IPS-NIHi11 (cell line): ENCODE data around the gene AMPH.

Experiments used
- DNase-seq: peaks from one replicate; pipeline ENCODE4 v3.0.0; 2012; ENCODE audit warnings: mixed read lengths, low spot score

AMPH gene

GRCh38 chr7:38463277-38464225, 167.6 kb downstream of the AMPH start:
- DNase-seq = no peak

- DNase-seq = no peak
These were observed 168.4 kb downstream of the AMPH start for GRCh38 chr7:38462819-38463218.

DNA sequence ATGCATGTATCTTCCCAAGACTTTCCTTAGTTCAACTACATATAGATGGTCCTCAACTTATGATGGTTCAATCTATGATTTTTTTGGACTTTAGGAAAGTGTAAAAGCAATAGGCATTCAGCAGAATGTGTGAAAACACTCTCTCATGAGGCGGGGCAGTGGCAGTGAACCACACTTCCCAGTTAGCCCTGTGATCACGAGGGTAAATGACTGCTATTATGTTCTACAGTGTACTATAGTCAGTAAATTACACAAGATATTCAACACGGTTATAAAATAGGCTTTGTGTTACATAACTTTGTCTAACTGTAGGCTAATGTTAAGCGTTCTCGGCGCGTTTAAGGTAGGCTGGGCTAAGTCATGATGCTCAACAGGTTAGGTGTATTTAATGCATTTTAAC, 169.3 kb downstream of the AMPH start:
- no peak for DNase-seq

GRCh38 chr7:38453826-38454225, 177.3 kb downstream of the AMPH start:
- no peak for DNase-seq

DNA sequence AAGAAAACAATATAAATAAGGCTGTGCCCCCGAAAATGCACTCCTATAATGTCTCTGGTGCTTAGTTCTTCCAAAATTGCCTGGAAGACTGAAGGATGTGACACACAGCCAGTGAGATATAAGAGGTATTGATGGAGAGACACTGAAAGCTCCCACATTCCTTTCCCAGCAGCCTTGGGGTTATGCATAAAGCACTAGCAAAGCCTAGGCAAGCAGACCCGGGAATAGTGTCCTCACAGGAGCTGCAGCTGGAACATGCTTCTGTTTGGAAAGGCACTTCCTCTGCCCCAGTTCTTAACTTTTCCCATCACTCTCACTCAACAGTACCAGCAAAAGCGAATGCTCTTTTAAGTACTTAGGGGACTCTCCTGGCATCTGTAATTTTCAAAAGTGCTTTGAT, 178.0 kb downstream of the AMPH start:
- peak; percentile 14 for DNase-seq

DNA sequence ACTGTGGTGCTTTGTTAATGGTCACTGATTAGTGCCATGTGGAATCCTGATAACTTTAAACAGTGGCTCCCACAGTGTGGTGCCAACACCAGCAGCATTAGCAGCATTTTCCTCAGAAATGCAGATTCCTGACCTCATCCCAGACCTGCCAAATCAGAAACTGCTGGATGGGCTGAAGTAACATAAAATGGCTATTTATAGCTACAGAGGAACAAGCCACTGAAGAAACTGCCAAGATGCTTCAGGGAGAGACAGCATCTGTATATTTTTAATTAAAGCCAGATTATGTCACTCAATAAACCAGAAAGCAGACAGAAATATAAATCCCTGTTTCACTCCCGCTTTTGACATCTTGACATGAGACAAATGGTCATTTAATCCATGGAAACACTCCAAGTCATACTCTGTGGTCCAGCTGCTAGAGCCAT, 178.5 kb downstream of the AMPH start:
- no peak for DNase-seq

DNA sequence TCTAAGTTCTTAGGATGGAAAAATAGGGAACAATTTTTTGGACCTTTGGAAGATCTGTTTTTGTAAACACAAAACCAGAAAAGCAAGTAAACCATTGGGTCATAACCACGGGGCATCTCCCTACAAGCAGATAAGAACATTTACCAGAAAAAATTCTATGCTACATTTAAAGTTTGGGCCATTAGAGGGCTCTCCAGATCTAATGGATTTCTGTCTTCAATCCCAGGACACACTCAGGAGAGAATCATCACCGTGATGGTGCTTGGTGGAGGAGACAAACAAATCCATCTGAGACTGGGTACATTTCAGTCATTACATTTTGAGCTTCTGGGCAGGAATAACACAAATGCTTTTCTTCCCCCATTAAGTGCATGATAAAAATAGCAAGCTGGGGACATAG, 179.3 kb downstream of the AMPH start:
- DNase-seq = peak; percentile 31

DNA sequence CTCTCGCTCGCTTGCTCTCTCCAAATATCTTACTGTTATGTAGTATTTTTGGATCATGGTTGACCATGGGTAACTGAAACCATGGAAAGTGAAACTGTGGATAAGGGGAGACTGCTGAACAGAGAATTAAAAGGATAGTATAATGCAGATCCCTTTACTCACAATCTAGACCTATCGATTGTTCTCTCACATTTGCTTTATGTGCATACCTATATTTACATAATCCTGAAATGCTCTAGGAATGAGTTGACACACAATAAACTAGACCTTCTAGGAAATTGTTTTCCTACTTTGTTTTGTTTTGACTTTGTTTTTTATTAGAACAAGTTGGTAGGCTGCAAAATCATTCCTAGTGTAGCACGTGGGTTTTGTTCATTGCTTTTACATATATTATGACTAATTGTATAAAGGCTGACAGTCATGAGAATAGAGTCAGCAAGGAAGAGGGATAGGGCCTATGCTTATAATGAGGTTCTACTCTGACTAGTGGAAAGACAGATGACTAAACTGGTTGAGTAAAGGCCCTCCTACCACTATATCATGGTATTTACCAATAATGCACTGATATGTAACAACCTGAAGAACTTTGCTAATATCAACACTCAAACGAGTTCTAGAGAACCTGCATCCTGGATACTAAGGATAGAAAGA, 182.5 kb downstream of the AMPH start:
- no peak for DNase-seq

- DNase-seq = no peak
These were observed 183.1 kb downstream of the AMPH start for GRCh38 chr7:38448054-38448453.

DNA sequence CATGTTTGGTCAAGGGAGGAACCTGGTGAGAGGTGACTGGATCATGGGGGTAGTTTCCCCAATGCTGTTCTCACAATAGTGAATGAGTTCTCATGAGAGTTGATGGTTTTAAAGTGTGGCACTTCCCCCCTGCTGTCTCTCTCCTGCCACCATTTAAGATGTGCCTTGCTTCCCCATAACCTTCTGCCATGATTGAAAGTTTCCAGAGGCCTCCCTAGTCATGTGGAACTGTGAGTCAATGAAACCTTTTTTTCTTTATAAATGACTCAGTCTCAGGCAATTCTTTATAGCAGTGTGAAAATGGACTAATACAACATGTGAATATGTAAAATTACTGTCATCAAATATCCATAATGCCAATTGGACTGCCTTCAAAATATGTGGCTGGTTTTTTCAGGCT, 192.2 kb downstream of the AMPH start:
- DNase-seq = no peak

DNA sequence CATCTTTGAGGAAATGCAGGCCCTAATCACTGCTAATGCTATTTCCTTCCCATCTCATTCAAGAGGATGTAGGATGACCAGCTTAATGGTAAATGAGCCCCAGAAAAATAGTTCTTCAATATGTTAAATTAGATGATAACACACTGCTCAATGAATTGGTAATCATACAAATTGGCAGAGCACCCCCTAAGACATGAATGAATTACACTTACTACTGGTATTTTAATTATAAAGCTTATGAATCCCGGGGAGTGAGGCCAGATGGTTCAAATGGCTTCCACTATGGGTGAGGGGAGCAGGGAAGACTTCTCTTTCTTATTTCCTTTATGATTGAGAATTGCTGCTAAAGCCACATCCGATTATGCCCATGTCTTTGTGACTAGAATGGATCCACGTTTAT, 198.5 kb downstream of the AMPH start:
- no peak for DNase-seq

DNA sequence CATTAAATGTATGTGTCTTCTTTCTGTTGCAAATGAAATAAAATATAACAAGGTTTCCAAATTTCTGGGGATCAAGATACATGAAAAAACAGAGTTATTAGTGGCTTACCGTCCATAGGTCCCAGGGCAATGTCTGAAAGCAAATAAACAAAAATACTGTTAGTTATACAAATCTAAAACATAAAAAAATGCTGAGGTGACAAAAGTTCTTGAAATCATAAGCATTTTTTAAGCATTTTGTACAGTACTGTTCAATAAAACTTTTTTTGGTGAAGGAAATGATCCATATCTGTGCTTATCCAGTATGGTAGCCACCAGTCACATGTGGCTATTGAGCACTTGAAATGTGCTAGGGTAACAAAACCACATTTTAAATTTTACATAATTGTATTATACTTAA, 199.1 kb downstream of the AMPH start:
- DNase-seq = no peak

DNA sequence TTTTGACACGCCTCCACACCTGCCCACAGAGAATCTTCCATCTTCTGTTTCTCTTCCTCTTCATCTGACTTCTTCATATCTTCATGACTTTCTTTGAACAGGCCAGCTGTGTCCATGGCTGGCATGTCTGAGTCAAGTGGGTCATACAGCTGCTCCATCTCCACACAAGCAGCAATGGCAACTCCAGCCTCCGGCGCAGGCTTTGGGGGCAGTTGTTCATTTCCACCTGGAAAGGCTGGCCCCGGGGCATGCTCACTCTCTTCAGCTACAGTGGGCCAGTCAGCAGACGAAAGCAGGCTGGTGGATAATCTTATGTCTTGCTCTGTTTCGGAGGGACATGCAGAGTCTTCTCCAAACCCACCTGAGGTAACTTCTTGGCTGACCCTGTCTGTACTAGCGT, 202.1 kb downstream of the AMPH start:
- DNase-seq = no peak

GRCh38 chr7:38428041-38428440, 203.1 kb downstream of the AMPH start:
- DNase-seq = no peak

- no peak for DNase-seq
These were observed 203.8 kb downstream of the AMPH start for GRCh38 chr7:38427279-38427955.

DNA sequence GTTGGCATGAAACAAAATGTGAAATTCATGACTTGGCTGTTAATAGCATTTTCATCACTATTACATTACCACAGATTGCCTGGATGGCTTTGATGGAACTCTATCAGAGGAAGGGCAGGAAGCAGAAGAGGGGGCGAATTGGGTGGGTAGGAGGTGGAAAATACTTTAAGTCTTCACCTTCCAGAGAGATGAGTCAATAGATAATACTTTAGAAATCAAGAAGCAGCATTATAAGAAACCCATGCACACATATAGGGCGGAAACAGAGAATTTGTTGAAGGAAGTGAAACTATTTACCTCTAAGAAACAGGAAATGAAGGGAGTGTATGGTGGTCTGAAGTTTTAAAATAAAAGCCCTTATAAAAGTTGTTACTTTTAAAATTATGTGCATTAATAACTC, 205.7 kb downstream of the AMPH start:
- no peak for DNase-seq

DNA sequence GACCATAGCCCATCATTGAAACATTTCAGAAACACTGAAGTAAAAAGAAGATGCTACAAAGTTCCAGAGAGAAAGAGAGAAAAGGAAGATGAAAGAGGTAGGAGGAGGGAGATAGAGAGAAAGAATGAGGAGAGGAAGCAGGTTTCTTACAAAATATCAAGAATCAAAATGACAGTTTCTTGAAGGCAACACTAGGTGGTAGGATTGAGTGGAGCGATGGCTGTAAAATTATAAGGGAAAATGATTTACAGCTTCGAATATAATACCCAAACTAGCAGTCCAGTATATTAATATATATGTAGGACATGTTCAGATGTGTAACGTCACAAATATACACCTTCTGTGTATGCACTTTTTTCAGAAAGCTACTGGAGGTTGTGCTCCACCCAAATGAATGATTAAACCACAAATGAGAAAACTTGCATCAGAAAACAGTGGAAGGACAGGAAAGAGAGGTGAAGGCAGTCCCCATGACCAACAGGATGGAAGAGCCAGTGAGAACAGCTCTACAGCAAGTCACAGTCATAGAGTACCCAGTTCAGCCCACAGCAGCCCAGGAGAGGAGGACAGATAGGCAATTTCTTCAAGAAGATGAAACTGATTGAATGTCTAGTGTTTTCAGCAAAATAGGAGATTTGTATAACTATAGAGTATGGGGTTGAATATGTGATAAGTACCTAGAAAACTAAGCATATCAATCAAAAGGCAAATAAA, 206.3 kb downstream of the AMPH start:
- no peak for DNase-seq

DNA sequence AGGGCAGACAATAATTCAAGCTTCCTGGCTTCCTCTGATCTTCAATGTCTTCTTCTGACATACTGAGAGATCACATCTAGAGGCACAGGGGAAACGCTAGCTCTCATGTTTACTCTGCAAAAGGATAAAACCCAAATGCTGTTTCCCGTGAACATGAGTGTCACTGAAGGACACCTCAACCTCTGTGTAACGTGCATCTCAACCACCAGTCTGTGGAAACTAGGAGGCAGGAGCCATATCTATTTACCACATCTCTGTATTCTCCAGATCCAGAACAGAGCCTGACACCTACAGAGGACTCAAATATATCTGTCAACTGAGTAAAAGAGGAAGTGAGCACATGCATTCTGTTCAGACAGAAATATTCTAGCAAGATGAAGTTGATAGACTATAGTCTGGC, 217.4 kb downstream of the AMPH start:
- DNase-seq = no peak

DNA sequence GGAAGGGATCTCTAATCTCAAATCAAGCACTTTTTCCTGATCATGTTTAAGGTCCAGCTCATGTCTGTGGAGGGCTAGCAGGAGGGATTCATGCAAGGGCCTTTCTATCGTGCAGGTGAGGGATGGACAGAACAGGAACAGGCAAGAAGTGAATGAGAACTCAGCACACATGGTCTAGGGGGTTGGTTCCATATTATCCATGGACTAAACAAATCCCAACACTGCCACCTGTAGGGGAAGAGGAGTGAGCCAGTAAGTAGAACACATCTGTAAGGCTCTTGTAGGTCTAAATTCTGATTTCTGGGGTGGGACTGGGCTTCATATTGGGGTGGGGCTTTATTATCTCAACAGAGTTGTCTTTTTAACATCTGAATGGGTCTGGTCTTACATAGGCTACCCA, 219.8 kb downstream of the AMPH start:
- DNase-seq = peak; percentile 26

DNA sequence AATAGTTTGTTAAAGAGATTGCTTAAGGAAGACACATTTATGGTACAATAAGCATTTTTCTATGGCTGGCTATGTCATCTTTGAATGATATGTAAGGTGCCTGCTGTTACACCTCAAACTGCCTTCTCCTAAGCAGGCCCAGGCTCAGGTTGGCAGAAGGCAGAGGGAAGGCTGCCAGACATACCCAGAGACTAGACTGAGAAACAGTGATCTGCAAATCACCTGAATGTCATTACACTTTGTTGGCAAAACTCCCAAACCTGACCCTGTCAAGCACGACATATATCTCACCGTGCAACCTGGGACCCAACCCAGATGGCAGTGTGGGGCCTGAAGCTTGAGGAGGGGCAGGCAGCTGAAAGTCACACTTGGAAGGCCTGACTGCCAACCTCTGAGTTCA, 221.1 kb downstream of the AMPH start:
- DNase-seq = no peak

GRCh38 chr7:38409531-38409930, 221.6 kb downstream of the AMPH start:
- DNase-seq = no peak

GRCh38 chr7:38398725-38399321, 232.3 kb downstream of the AMPH start:
- DNase-seq = peak; percentile 71
